Osteocyte (in vitro differentiated cells): ENCODE measurements around the gene ACOT7. TPM values are rescaled to one million over a fixed set of nuclear protein-coding genes. Genes with fewer than 3 reads are reported as not detected.
"Not testable (repeated sequence)": the region's sequence is repeated elsewhere in the genome, so short reads cannot be mapped to it uniquely, and the experiment has no call there.

ENCODE experiments used
- DNase-seq: peaks from one replicate; pipeline ENCODE4 v3.0.0; 2021; ENCODE audit warnings: mixed read lengths; ENCODE audit not compliant: unreplicated experiment; ENCODE audit errors: extremely low spot score
- H3K27ac Mint-ChIP-seq: one replicate; pipeline ENCODE4 v1.8.0; 2021; ENCODE audit warnings: mild to moderate bottlenecking, mixed read lengths; ENCODE audit not compliant: unreplicated experiment
- H3K27me3 Mint-ChIP-seq: one replicate; pipeline ENCODE4 v1.8.0; 2021; ENCODE audit warnings: mixed read lengths; ENCODE audit not compliant: unreplicated experiment
- H3K36me3 Mint-ChIP-seq: one replicate; pipeline ENCODE4 v1.8.0; 2021; ENCODE audit warnings: mixed read lengths; ENCODE audit not compliant: unreplicated experiment
- H3K4me1 Mint-ChIP-seq: one replicate; pipeline ENCODE4 v1.8.0; 2021; ENCODE audit warnings: mixed read lengths; ENCODE audit not compliant: unreplicated experiment
- H3K4me3 Mint-ChIP-seq: one replicate; pipeline ENCODE4 v1.8.0; 2021; ENCODE audit warnings: mild to moderate bottlenecking, moderate library complexity, mixed read lengths; ENCODE audit not compliant: unreplicated experiment
- H3K9me3 Mint-ChIP-seq: one replicate; pipeline ENCODE4 v1.8.0; 2021; ENCODE audit warnings: mixed read lengths; ENCODE audit not compliant: unreplicated experiment
- CTCF ChIP-seq: fragments of 200-600 bp; sonication (generic); IDR thresholded peaks from 2 replicates; pipeline ENCODE4 v1.5.0; 2021; ENCODE audit warnings: antibody characterized with exemption, mild to moderate bottlenecking, moderate library complexity
- total RNA-seq: library from RNA; stranded (reverse); gene quantifications from 2 replicates; pipeline ENCODE4 v1.2.1, GENCODE V29; 2021

Gene ACOT7
- total RNA-seq, 1 donor from 2014 or later, result 21.8 TPM

GRCh38 chr1:6314503-6314902, 79.1 kb downstream of the ACOT7 start:
- DNase-seq, result no peak
- no peak for TF ChIP-seq CTCF
- Mint-ChIP-seq H3K27me3 (no peaks in the 10 kb centered on the region), H3K36me3 (no peaks in the 10 kb centered on the region), H3K27ac (no peak overlapping the region), H3K4me1 (peaks cover 8% of the 10 kb centered on the region), H3K4me3 (no peak overlapping the region), H3K9me3 (no peaks in the 10 kb centered on the region)

- no peaks in the 10 kb centered on the region for H3K27me3 Mint-ChIP-seq
- no peak for TF ChIP-seq CTCF
- no peak overlapping the region for H3K4me3 Mint-ChIP-seq
- H3K4me1 Mint-ChIP-seq, result peaks cover 8% of the 10 kb centered on the region
- no peaks in the 10 kb centered on the region for H3K36me3 Mint-ChIP-seq
- no peaks in the 10 kb centered on the region for H3K9me3 Mint-ChIP-seq
- no peak for DNase-seq
- H3K27ac Mint-ChIP-seq, result no peak overlapping the region
Measured at GRCh38 chr1:6313393-6314200, 80.0 kb downstream of the ACOT7 start.

- no peak for DNase-seq
- H3K9me3 Mint-ChIP-seq, result no peaks in the 10 kb centered on the region
- H3K27me3 Mint-ChIP-seq, result no peaks in the 10 kb centered on the region
- peaks cover 5% of the 10 kb centered on the region for H3K36me3 Mint-ChIP-seq
- H3K4me3 Mint-ChIP-seq, result no peak overlapping the region
- no peak for TF ChIP-seq CTCF
- no peaks in the 10 kb centered on the region for H3K4me1 Mint-ChIP-seq
- no peak overlapping the region for H3K27ac Mint-ChIP-seq
Measured at GRCh38 chr1:6310116-6310848, 83.3 kb downstream of the ACOT7 start.

- Mint-ChIP-seq H3K36me3 (peaks cover 5% of the 10 kb centered on the region), H3K4me1 (no peaks in the 10 kb centered on the region), H3K27me3 (no peaks in the 10 kb centered on the region), H3K9me3 (no peaks in the 10 kb centered on the region), H3K27ac (no peak overlapping the region), H3K4me3 (no peak overlapping the region)
- no peak for DNase-seq
- TF ChIP-seq CTCF, result no peak
Measured at GRCh38 chr1:6309564-6309963, 84.0 kb downstream of the ACOT7 start.

- Mint-ChIP-seq H3K36me3 (peaks cover 5% of the 10 kb centered on the region), H3K27me3 (no peaks in the 10 kb centered on the region), H3K9me3 (no peaks in the 10 kb centered on the region), H3K4me1 (no peaks in the 10 kb centered on the region), H3K27ac (no peak overlapping the region), H3K4me3 (no peak overlapping the region)
- no peak for TF ChIP-seq CTCF
- DNase-seq, result no peak
Measured at GRCh38 chr1:6308449-6308848, 85.1 kb downstream of the ACOT7 start.

- not testable (repeated sequence) for H3K4me1 Mint-ChIP-seq, H3K27ac Mint-ChIP-seq, H3K9me3 Mint-ChIP-seq, H3K4me3 Mint-ChIP-seq, H3K36me3 Mint-ChIP-seq, DNase-seq, H3K27me3 Mint-ChIP-seq
Measured at GRCh38 chr1:6307682-6308081, 85.9 kb downstream of the ACOT7 start.
